Measurements from ENCODE around the gene AIFM3. TPM values are rescaled to one million over a fixed set of nuclear protein-coding genes. Genes with fewer than 3 reads are reported as not detected.
A peak's percentile ranks its signal among the peaks of the same experiment; 100 is the strongest.
"Not testable (repeated sequence)": the region's sequence is repeated elsewhere in the genome, so short reads cannot be mapped to it uniquely, and the experiment has no call there.

Gene AIFM3
- total RNA-seq, 1 donor from 2014 or later, result under 0.01 TPM

GRCh38 chr22:21000987-21001600 is 34.0 kb downstream of the AIFM3 start:
- H3K36me3 ChIP-seq (ENCODE audit: control insufficient read depth in 3 of 3, insufficient read depth in 3 of 3, low read length in 3 of 3), result peaks cover 35 to 36% (median 35%) of the 10 kb centered on the region in 3 donors
- H3K9me3 ChIP-seq (ENCODE audit: control insufficient read depth in 3 of 3, low read length in 3 of 3), result no peaks in the 10 kb centered on the region
- H3K4me3 ChIP-seq (ENCODE audit: low read length in 3 of 3), result peak overlapping the region; percentile 87 to 97 (median 94)
- no peaks in the 10 kb centered on the region for H3K27me3 ChIP-seq (ENCODE audit: control insufficient read depth in 3 of 3, insufficient read depth in 3 of 3, low read length in 3 of 3)
- peaks cover 30 to 46% (median 37%) of the 10 kb centered on the region in 3 donors for H3K4me1 ChIP-seq (ENCODE audit: control insufficient read depth in 3 of 3, insufficient read depth in 3 of 3, low read length in 3 of 3)
- peak overlapping the region; percentile 98 for H3K27ac ChIP-seq (ENCODE audit: low read depth, low read length)
- peak overlapping the region; percentile 95 to 96 (median 95) for H3K9ac ChIP-seq (ENCODE audit: low read depth in 1 of 3, low read length in 3 of 3)

GRCh38 chr22:21001601-21002325 is 34.7 kb downstream of the AIFM3 start, which contains the start of gene THAP7:
THAP7 (minus strand) TSS chr22:21002118; CDS start chr22:21001911, 207 bp downstream.
- H3K27ac ChIP-seq (ENCODE audit: low read depth, low read length), result peak within 1 kb of the TSS; percentile 98
- peaks cover 30 to 46% (median 37%) of the 10 kb centered on the region in 3 donors for H3K4me1 ChIP-seq (ENCODE audit: control insufficient read depth in 3 of 3, insufficient read depth in 3 of 3, low read length in 3 of 3)
- H3K27me3 ChIP-seq (ENCODE audit: control insufficient read depth in 3 of 3, insufficient read depth in 3 of 3, low read length in 3 of 3), result no peaks in the 10 kb centered on the region
- H3K4me3 ChIP-seq (ENCODE audit: low read length in 3 of 3), result peak within 1 kb of the TSS; percentile 87 to 97 (median 94)
- peak within 1 kb of the TSS; percentile 95 to 96 (median 95) for H3K9ac ChIP-seq (ENCODE audit: low read depth in 1 of 3, low read length in 3 of 3)
- H3K36me3 ChIP-seq (ENCODE audit: control insufficient read depth in 3 of 3, insufficient read depth in 3 of 3, low read length in 3 of 3), result peaks cover 29 to 31% (median 31%) of the 10 kb centered on the region in 3 donors
- H3K9me3 ChIP-seq (ENCODE audit: control insufficient read depth in 3 of 3, low read length in 3 of 3), result no peaks in the 10 kb centered on the region

- H3K27ac ChIP-seq (ENCODE audit: low read depth, low read length), result no peak overlapping the region
- H3K9me3 ChIP-seq (ENCODE audit: control insufficient read depth in 3 of 3, low read length in 3 of 3), result no peaks in the 10 kb centered on the region
- H3K27me3 ChIP-seq (ENCODE audit: control insufficient read depth in 3 of 3, insufficient read depth in 3 of 3, low read length in 3 of 3), result no peaks in the 10 kb centered on the region
- H3K4me1 ChIP-seq (ENCODE audit: control insufficient read depth in 3 of 3, insufficient read depth in 3 of 3, low read length in 3 of 3), result peaks cover 30 to 46% (median 35%) of the 10 kb centered on the region in 3 donors
- peak overlapping the region in 1 of 3 donors; percentile 43 for H3K9ac ChIP-seq (ENCODE audit: low read depth in 1 of 3, low read length in 3 of 3)
- H3K4me3 ChIP-seq (ENCODE audit: low read length in 3 of 3), result peak overlapping the region in 2 of 3 donors; percentile 58 to 97
- H3K36me3 ChIP-seq (ENCODE audit: control insufficient read depth in 3 of 3, insufficient read depth in 3 of 3, low read length in 3 of 3), result peaks cover 13 to 18% (median 18%) of the 10 kb centered on the region in 3 donors
Observed at GRCh38 chr22:21003782-21004181, 36.7 kb downstream of the AIFM3 start.

- not testable (repeated sequence) for H3K4me3 ChIP-seq (ENCODE audit: low read length in 3 of 3); H3K9me3 ChIP-seq (ENCODE audit: control insufficient read depth in 3 of 3, low read length in 3 of 3); H3K27me3 ChIP-seq (ENCODE audit: control insufficient read depth in 3 of 3, insufficient read depth in 3 of 3, low read length in 3 of 3); H3K4me1 ChIP-seq (ENCODE audit: control insufficient read depth in 3 of 3, insufficient read depth in 3 of 3, low read length in 3 of 3); H3K9ac ChIP-seq (ENCODE audit: low read depth in 1 of 3, low read length in 3 of 3); H3K27ac ChIP-seq (ENCODE audit: low read depth, low read length); H3K36me3 ChIP-seq (ENCODE audit: control insufficient read depth in 3 of 3, insufficient read depth in 3 of 3, low read length in 3 of 3)
Observed at GRCh38 chr22:21009208-21009607, 42.2 kb downstream of the AIFM3 start.

GRCh38 chr22:21009638-21010425 is 42.8 kb downstream of the AIFM3 start:
- Histone ChIP-seq H3K4me1 (ENCODE audit: control insufficient read depth in 3 of 3, insufficient read depth in 3 of 3, low read length in 3 of 3) (peaks cover 6 to 12% (median 11%) of the 10 kb centered on the region in 3 donors), H3K4me3 (ENCODE audit: low read length in 3 of 3) (no peak overlapping the region), H3K9me3 (ENCODE audit: control insufficient read depth in 3 of 3, low read length in 3 of 3) (no peaks in the 10 kb centered on the region), H3K36me3 (ENCODE audit: control insufficient read depth in 3 of 3, insufficient read depth in 3 of 3, low read length in 3 of 3) (no peaks in the 10 kb centered on the region), H3K27ac (ENCODE audit: low read depth, low read length) (no peak overlapping the region), H3K27me3 (ENCODE audit: control insufficient read depth in 3 of 3, insufficient read depth in 3 of 3, low read length in 3 of 3) (no peaks in the 10 kb centered on the region), H3K9ac (ENCODE audit: low read depth in 1 of 3, low read length in 3 of 3) (no peak overlapping the region)

GRCh38 chr22:21010426-21011113 is 43.5 kb downstream of the AIFM3 start:
- H3K27me3 ChIP-seq (ENCODE audit: control insufficient read depth in 3 of 3, insufficient read depth in 3 of 3, low read length in 3 of 3), result no peaks in the 10 kb centered on the region
- no peaks in the 10 kb centered on the region for H3K9me3 ChIP-seq (ENCODE audit: control insufficient read depth in 3 of 3, low read length in 3 of 3)
- peaks cover 7 to 17% (median 16%) of the 10 kb centered on the region in 3 donors for H3K4me1 ChIP-seq (ENCODE audit: control insufficient read depth in 3 of 3, insufficient read depth in 3 of 3, low read length in 3 of 3)
- no peaks in the 10 kb centered on the region for H3K36me3 ChIP-seq (ENCODE audit: control insufficient read depth in 3 of 3, insufficient read depth in 3 of 3, low read length in 3 of 3)
- no peak overlapping the region for H3K4me3 ChIP-seq (ENCODE audit: low read length in 3 of 3)
- no peak overlapping the region for H3K9ac ChIP-seq (ENCODE audit: low read depth in 1 of 3, low read length in 3 of 3)
- H3K27ac ChIP-seq (ENCODE audit: low read depth, low read length), result no peak overlapping the region

GRCh38 chr22:21012446-21013407 is 45.7 kb downstream of the AIFM3 start:
- no peak overlapping the region for H3K27ac ChIP-seq (ENCODE audit: low read depth, low read length)

GRCh38 chr22:21013657-21014201 is 46.7 kb downstream of the AIFM3 start:
- Histone ChIP-seq H3K27me3 (ENCODE audit: control insufficient read depth in 3 of 3, insufficient read depth in 3 of 3, low read length in 3 of 3) (no peaks in the 10 kb centered on the region), H3K4me1 (ENCODE audit: control insufficient read depth in 3 of 3, insufficient read depth in 3 of 3, low read length in 3 of 3) (peaks cover 7 to 34% (median 29%) of the 10 kb centered on the region in 3 donors), H3K9ac (ENCODE audit: low read depth in 1 of 3, low read length in 3 of 3) (peak overlapping the region in 2 of 3 donors; percentile 71 to 85), H3K9me3 (ENCODE audit: control insufficient read depth in 3 of 3, low read length in 3 of 3) (no peaks in the 10 kb centered on the region), H3K36me3 (ENCODE audit: control insufficient read depth in 3 of 3, insufficient read depth in 3 of 3, low read length in 3 of 3) (peaks cover 3 to 17% (median 7%) of the 10 kb centered on the region in 3 donors), H3K4me3 (ENCODE audit: low read length in 3 of 3) (peak overlapping the region; percentile 75 to 87 (median 85)), H3K27ac (ENCODE audit: low read depth, low read length) (peak overlapping the region; percentile 87)

More at GRCh38 chr22:21012446-21013407, 45.7 kb downstream of the AIFM3 start:
- Histone ChIP-seq H3K4me3 (ENCODE audit: low read length in 3 of 3) (no peak overlapping the region), H3K27me3 (ENCODE audit: control insufficient read depth in 3 of 3, insufficient read depth in 3 of 3, low read length in 3 of 3) (no peaks in the 10 kb centered on the region), H3K9me3 (ENCODE audit: control insufficient read depth in 3 of 3, low read length in 3 of 3) (no peaks in the 10 kb centered on the region), H3K9ac (ENCODE audit: low read depth in 1 of 3, low read length in 3 of 3) (no peak overlapping the region), H3K4me1 (ENCODE audit: control insufficient read depth in 3 of 3, insufficient read depth in 3 of 3, low read length in 3 of 3) (peaks cover 7 to 34% (median 29%) of the 10 kb centered on the region in 3 donors), H3K36me3 (ENCODE audit: control insufficient read depth in 3 of 3, insufficient read depth in 3 of 3, low read length in 3 of 3) (peaks cover 3 to 10% (median 4%) of the 10 kb centered on the region in 3 donors)

Data from skeletal muscle tissue (tissue), 4 donors.